Thyroid gland (tissue), 4 donors: ENCODE results near the gene DENND5A.

Experiments used
- CTCF ChIP-seq, 6 experiments: fragments of 200-600 bp in 3 of 6; fragments of 450-650 bp in 3 of 6; sonication (generic) in 3 of 6; IDR thresholded peaks; one replicate each; pipeline ENCODE4 v1.5.1; 2016 to 2019; ENCODE audit warnings: antibody characterized with exemption in 6 of 6, mild to moderate bottlenecking in 2 of 6, inconsistent platforms in 1 of 6, moderate library complexity in 1 of 6
- POLR2A ChIP-seq, 2 donors: fragments of 450-650 bp; IDR thresholded peaks; one replicate each; pipeline ENCODE4 v1.6.1; 2017; ENCODE audit warnings: antibody characterized with exemption in 2 of 2, mild to moderate bottlenecking in 2 of 2, moderate library complexity in 1 of 2

GRCh38 chr11:9138612-9139579 is 126.3 kb downstream of the DENND5A start:
- TF ChIP-seq CTCF (IDR thresholded peaks at IDR 0.05) (no peak), POLR2A (IDR thresholded peaks at IDR 0.05) (no peak)
